ENCODE data around the gene AP3S2. TPM values are rescaled to one million over a fixed set of nuclear protein-coding genes. Genes with fewer than 3 reads are reported as not detected.

AP3S2 gene
- total RNA-seq, 1 experiment from 2014 or later, result 35.7 TPM

DNA sequence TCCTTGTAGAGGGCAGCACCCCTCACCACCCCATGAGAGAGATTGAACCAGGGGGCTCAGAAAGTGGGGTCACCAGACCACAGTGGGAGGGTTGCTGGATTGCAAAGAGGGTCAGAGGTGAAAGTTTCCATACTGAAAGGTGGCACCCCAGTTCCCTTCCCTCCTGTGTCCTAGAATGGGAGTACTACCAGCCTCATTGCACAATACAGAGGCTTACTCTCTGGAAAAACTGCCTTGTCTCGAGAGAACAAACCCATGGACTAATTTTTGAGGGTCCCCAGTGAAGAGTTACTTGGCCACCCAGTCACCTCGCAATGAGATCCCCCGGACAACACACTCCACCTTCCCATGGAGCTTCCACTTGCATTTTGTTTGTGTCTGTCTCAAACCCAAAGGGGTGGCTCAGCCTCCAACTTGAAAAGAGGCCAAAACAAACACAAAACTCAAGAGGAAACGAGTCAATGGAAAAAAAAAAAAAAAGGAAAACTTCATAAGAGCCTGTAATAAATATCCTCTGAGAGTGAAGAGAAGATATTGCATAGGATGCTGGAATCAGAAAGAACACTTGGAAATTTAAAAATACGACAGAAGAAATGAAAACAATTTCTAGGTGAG lies 99.1 kb downstream of the AP3S2 start (continued):
- TF ChIP-seq, protein P1, sequence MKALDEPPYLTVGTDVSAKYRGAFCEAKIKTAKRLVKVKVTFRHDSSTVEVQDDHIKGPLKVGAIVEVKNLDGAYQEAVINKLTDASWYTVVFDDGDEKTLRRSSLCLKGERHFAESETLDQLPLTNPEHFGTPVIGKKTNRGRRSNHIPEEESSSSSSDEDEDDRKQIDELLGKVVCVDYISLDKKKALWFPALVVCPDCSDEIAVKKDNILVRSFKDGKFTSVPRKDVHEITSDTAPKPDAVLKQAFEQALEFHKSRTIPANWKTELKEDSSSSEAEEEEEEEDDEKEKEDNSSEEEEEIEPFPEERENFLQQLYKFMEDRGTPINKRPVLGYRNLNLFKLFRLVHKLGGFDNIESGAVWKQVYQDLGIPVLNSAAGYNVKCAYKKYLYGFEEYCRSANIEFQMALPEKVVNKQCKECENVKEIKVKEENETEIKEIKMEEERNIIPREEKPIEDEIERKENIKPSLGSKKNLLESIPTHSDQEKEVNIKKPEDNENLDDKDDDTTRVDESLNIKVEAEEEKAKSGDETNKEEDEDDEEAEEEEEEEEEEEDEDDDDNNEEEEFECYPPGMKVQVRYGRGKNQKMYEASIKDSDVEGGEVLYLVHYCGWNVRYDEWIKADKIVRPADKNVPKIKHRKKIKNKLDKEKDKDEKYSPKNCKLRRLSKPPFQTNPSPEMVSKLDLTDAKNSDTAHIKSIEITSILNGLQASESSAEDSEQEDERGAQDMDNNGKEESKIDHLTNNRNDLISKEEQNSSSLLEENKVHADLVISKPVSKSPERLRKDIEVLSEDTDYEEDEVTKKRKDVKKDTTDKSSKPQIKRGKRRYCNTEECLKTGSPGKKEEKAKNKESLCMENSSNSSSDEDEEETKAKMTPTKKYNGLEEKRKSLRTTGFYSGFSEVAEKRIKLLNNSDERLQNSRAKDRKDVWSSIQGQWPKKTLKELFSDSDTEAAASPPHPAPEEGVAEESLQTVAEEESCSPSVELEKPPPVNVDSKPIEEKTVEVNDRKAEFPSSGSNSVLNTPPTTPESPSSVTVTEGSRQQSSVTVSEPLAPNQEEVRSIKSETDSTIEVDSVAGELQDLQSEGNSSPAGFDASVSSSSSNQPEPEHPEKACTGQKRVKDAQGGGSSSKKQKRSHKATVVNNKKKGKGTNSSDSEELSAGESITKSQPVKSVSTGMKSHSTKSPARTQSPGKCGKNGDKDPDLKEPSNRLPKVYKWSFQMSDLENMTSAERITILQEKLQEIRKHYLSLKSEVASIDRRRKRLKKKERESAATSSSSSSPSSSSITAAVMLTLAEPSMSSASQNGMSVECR (CRISPR knock-in tag; IDR thresholded peaks at IDR 0.05; ENCODE audit: borderline replicate concordance), result no peak

DNA sequence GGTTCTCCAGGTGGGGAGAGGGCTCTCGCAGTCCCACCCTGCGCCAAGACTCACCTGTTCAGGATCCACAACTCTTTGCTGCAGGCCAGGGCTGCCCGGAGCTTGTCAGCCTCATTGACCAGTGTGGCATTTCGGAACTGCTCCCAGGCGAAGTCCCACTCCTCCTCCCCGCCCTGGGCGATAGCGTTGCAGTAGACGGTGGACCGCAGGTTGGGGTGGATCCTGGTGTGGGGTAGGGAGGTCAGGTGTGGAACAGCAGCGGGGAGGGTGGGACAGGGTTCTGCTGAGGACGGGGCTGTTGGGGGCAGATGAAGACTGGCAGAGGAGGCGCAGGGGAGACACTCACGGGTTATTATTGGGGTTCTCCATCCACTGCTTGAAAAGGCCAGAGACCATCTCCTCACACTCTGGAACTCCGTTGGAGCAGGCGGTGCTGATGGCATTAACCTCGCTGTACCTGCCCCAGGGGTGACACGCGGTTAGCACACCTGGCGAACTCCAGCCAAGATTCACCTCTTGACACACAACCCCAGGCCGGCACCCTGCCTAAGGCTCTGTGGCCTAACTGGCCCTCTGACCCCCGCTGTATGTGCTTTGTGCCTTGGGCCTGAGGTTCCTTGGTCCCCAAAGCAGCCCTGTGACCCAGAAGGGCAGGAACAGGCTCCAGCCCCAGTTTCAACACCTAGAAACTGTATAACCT lies 101.5 kb downstream of the AP3S2 start:
- TF ChIP-seq, protein P2, sequence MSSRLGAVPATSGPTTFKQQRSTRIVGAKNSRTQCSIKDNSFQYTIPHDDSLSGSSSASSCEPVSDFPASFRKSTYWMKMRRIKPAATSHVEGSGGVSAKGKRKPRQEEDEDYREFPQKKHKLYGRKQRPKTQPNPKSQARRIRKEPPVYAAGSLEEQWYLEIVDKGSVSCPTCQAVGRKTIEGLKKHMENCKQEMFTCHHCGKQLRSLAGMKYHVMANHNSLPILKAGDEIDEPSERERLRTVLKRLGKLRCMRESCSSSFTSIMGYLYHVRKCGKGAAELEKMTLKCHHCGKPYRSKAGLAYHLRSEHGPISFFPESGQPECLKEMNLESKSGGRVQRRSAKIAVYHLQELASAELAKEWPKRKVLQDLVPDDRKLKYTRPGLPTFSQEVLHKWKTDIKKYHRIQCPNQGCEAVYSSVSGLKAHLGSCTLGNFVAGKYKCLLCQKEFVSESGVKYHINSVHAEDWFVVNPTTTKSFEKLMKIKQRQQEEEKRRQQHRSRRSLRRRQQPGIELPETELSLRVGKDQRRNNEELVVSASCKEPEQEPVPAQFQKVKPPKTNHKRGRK (CRISPR knock-in tag; IDR thresholded peaks at IDR 0.05; ENCODE audit: borderline replicate concordance), result no peak
- TF ChIP-seq, protein P3, sequence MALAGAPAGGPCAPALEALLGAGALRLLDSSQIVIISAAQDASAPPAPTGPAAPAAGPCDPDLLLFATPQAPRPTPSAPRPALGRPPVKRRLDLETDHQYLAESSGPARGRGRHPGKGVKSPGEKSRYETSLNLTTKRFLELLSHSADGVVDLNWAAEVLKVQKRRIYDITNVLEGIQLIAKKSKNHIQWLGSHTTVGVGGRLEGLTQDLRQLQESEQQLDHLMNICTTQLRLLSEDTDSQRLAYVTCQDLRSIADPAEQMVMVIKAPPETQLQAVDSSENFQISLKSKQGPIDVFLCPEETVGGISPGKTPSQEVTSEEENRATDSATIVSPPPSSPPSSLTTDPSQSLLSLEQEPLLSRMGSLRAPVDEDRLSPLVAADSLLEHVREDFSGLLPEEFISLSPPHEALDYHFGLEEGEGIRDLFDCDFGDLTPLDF (CRISPR knock-in tag; IDR thresholded peaks at IDR 0.05), result no peak
- TF ChIP-seq, protein P4, sequence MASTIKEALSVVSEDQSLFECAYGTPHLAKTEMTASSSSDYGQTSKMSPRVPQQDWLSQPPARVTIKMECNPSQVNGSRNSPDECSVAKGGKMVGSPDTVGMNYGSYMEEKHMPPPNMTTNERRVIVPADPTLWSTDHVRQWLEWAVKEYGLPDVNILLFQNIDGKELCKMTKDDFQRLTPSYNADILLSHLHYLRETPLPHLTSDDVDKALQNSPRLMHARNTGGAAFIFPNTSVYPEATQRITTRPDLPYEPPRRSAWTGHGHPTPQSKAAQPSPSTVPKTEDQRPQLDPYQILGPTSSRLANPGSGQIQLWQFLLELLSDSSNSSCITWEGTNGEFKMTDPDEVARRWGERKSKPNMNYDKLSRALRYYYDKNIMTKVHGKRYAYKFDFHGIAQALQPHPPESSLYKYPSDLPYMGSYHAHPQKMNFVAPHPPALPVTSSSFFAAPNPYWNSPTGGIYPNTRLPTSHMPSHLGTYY (CRISPR knock-in tag; IDR thresholded peaks at IDR 0.05), result no peak
- no peak for TF ChIP-seq ZBTB21 (CRISPR knock-in tag; IDR thresholded peaks at IDR 0.05; ENCODE audit: borderline replicate concordance)
- TF ChIP-seq MXD4 (CRISPR knock-in tag; IDR thresholded peaks at IDR 0.05; ENCODE audit: borderline replicate concordance), result no peak
- no peak for TF ChIP-seq ZNF671 (CRISPR knock-in tag; IDR thresholded peaks at IDR 0.05)
- TF ChIP-seq, protein P5, sequence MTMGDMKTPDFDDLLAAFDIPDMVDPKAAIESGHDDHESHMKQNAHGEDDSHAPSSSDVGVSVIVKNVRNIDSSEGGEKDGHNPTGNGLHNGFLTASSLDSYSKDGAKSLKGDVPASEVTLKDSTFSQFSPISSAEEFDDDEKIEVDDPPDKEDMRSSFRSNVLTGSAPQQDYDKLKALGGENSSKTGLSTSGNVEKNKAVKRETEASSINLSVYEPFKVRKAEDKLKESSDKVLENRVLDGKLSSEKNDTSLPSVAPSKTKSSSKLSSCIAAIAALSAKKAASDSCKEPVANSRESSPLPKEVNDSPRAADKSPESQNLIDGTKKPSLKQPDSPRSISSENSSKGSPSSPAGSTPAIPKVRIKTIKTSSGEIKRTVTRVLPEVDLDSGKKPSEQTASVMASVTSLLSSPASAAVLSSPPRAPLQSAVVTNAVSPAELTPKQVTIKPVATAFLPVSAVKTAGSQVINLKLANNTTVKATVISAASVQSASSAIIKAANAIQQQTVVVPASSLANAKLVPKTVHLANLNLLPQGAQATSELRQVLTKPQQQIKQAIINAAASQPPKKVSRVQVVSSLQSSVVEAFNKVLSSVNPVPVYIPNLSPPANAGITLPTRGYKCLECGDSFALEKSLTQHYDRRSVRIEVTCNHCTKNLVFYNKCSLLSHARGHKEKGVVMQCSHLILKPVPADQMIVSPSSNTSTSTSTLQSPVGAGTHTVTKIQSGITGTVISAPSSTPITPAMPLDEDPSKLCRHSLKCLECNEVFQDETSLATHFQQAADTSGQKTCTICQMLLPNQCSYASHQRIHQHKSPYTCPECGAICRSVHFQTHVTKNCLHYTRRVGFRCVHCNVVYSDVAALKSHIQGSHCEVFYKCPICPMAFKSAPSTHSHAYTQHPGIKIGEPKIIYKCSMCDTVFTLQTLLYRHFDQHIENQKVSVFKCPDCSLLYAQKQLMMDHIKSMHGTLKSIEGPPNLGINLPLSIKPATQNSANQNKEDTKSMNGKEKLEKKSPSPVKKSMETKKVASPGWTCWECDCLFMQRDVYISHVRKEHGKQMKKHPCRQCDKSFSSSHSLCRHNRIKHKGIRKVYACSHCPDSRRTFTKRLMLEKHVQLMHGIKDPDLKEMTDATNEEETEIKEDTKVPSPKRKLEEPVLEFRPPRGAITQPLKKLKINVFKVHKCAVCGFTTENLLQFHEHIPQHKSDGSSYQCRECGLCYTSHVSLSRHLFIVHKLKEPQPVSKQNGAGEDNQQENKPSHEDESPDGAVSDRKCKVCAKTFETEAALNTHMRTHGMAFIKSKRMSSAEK (CRISPR knock-in tag; IDR thresholded peaks at IDR 0.05; ENCODE audit: borderline replicate concordance), result no peak
- TF ChIP-seq, protein P6, sequence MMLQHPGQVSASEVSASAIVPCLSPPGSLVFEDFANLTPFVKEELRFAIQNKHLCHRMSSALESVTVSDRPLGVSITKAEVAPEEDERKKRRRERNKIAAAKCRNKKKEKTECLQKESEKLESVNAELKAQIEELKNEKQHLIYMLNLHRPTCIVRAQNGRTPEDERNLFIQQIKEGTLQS (CRISPR knock-in tag; conservative IDR thresholded peaks at IDR 0.05), result no peak
- no peak for TF ChIP-seq TEAD4 (CRISPR knock-in tag; IDR thresholded peaks at IDR 0.05)
- Mint-ChIP-seq H3K9me3 (peaks cover 10% of the 10 kb centered on the region), H3K36me3 (peaks cover 8% of the 10 kb centered on the region), H3K27me3 (ENCODE audit: low read depth) (no peaks in the 10 kb centered on the region; the same call in 1 of the 2 replicates), H3K4me3 (no peak overlapping the region), H3K27ac (no peak overlapping the region), H3K4me1 (no peaks in the 10 kb centered on the region)
- CTCF ChIA-PET, result interaction anchor here (0.8 to 1.0 kb wide), 2 partner anchors 19 to 31 kb away, joined by 3 to 4 read pairs; no protein-coding TSS in a partner anchor
- DNase-seq (ENCODE audit: low spot score), result no peak
- ATAC-seq, result no peak
- POLR2A ChIA-PET, result no interaction called here
